ENCODE measurements around the gene TOP3B. TPM values are rescaled to one million over a fixed set of nuclear protein-coding genes. Genes with fewer than 3 reads are reported as not detected.

Gene TOP3B
- total and polyA plus RNA-seq, 9 of the 15 experiments (the other 6 are each of a cell fraction or from before 2014, with no cell fraction given), result 3.0 to 188 (median 112) TPM

- TF ChIP-seq ELF2 (CRISPR knock-in tag; IDR thresholded peaks at IDR 0.05), result 0 out of 2 replicates have a peak, but pooled peaks have one; percentile 59
- TF ChIP-seq ZNF512 (tag; IDR thresholded peaks at IDR 0.05), result peak; percentile 25; the same call in 1 of the 2 replicates
- no peak for TF ChIP-seq NR1H2 (CRISPR knock-in tag; IDR thresholded peaks at IDR 0.05)
- TF ChIP-seq MYC (IDR thresholded peaks at IDR 0.05; ENCODE audit: low read depth, low read length), result 0 out of 2 replicates have a peak, but pooled peaks have one; percentile 7
- TF ChIP-seq MYC (CRISPR knock-in tag; IDR thresholded peaks at IDR 0.05; ENCODE audit: borderline replicate concordance, low read depth), result no peak
- 0 out of 2 replicates have a peak, but pooled peaks have one; percentile 12 for TF ChIP-seq ATF2 (CRISPR knock-in tag; IDR thresholded peaks at IDR 0.05)
- TF ChIP-seq NCOA4 (IDR thresholded peaks at IDR 0.05; ENCODE audit: partially characterized antibody), result peak; percentile 6
- TF ChIP-seq, protein P1, sequence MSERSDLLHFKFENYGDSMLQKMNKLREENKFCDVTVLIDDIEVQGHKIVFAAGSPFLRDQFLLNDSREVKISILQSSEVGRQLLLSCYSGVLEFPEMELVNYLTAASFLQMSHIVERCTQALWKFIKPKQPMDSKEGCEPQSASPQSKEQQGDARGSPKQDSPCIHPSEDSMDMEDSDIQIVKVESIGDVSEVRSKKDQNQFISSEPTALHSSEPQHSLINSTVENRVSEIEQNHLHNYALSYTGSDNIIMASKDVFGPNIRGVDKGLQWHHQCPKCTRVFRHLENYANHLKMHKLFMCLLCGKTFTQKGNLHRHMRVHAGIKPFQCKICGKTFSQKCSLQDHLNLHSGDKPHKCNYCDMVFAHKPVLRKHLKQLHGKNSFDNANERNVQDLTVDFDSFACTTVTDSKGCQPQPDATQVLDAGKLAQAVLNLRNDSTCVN (CRISPR knock-in tag; IDR thresholded peaks at IDR 0.05), result 0 out of 2 replicates have a peak, but pooled peaks have one; percentile 36
- TF ChIP-seq ZNF133 (CRISPR knock-in tag; IDR thresholded peaks at IDR 0.05), result peak; percentile 73; the same call in 1 of the 2 replicates
- TF ChIP-seq ZNF445 (CRISPR knock-in tag; IDR thresholded peaks at IDR 0.05; ENCODE audit: low read depth), result peak; percentile 33; the same call in 1 of the 2 replicates
- TF ChIP-seq MEF2A (IDR thresholded peaks at IDR 0.05; ENCODE audit: control insufficient read depth, low read depth, low read length), result no peak
- peak; percentile 49; the same call in 1 of the 2 replicates for TF ChIP-seq STAG1 (CRISPR knock-in tag; IDR thresholded peaks at IDR 0.05; ENCODE audit: borderline replicate concordance)
- 0 out of 2 replicates have a peak, but pooled peaks have one; percentile 21 for TF ChIP-seq ZNF431 (CRISPR knock-in tag; IDR thresholded peaks at IDR 0.05)
- TF ChIP-seq ZNF311 (CRISPR knock-in tag; IDR thresholded peaks at IDR 0.05), result 0 out of 2 replicates have a peak, but pooled peaks have one; percentile 54
- TF ChIP-seq, protein P2, sequence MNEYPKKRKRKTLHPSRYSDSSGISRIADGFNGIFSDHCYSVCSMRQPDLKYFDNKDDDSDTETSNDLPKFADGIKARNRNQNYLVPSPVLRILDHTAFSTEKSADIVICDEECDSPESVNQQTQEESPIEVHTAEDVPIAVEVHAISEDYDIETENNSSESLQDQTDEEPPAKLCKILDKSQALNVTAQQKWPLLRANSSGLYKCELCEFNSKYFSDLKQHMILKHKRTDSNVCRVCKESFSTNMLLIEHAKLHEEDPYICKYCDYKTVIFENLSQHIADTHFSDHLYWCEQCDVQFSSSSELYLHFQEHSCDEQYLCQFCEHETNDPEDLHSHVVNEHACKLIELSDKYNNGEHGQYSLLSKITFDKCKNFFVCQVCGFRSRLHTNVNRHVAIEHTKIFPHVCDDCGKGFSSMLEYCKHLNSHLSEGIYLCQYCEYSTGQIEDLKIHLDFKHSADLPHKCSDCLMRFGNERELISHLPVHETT (CRISPR knock-in tag; conservative IDR thresholded peaks at IDR 0.05 in 1 of 2, IDR thresholded peaks at IDR 0.05 in 1 of 2), result peak in 1 of 2 experiments; percentile 58; a peak in 1 of 4 replicates
These were observed 10.7 kb downstream of the TOP3B start (continued) for GRCh38 chr22:21971858-21972275.
